HepG2 (cell line): Measurements from ENCODE around the gene RASIP1.

Experiments
- CBFB ChIP-seq: sonication (generic); formaldehyde crosslinking; IDR thresholded peaks from 2 replicates; pipeline ENCODE4 v1.4.0; 2020; ENCODE audit warnings: missing genetic modification reagents
- CTCF ChIP-seq: sonication (generic); formaldehyde crosslinking; IDR thresholded peaks from 2 replicates; pipeline ENCODE4 v1.5.0; 2020; ENCODE audit warnings: mild to moderate bottlenecking, missing genetic modification reagents, moderate library complexity
- NBN ChIP-seq: fragments of 450-650 bp; conservative IDR thresholded peaks from 2 replicates; pipeline ENCODE4 v1.6.1; 2017
- POLR2A ChIP-seq, 2 experiments: IDR thresholded peaks; 2 replicates each; pipeline ENCODE4 v1.6.1; 2011; ENCODE audit warnings: low read depth in 2 of 2, low read length in 2 of 2, mild to moderate bottlenecking in 1 of 2, moderate library complexity in 1 of 2; ENCODE audit not compliant: insufficient read depth in 1 of 2
- RFXANK ChIP-seq: IDR thresholded peaks from 2 replicates; pipeline ENCODE4 v1.6.1; 2016
- SRSF1 ChIP-seq: fragments of 200-400 bp; formaldehyde crosslinking; optimal IDR thresholded peaks from 2 replicates; pipeline ENCODE3; 2017; ENCODE audit warnings: mild to moderate bottlenecking, low read depth, low read length, moderate library complexity
- ZBTB7A ChIP-seq: sonication (generic); formaldehyde crosslinking; IDR thresholded peaks from 2 replicates; pipeline ENCODE4 v1.8.0; 2022; ENCODE audit warnings: mild to moderate bottlenecking, missing genetic modification reagents
- ZHX1 ChIP-seq: sonication (generic); formaldehyde crosslinking; IDR thresholded peaks from 2 replicates; pipeline ENCODE4 v1.8.1; 2022; ENCODE audit warnings: low read depth, mild to moderate bottlenecking, missing genetic modification reagents
- ZUFSP ChIP-seq: sonication (generic); formaldehyde crosslinking; IDR thresholded peaks from 2 replicates; pipeline ENCODE4 v1.9.0; 2021; ENCODE audit warnings: missing genetic modification reagents, mild to moderate bottlenecking, borderline replicate concordance

- TF ChIP-seq ZUFSP (CRISPR knock-in tag), result no peak
- no peak for TF ChIP-seq ZHX1 (CRISPR knock-in tag)
- TF ChIP-seq RFXANK (CRISPR knock-in tag), result no peak
- no peak for TF ChIP-seq NBN
- no peak for TF ChIP-seq POLR2A (IDR thresholded peaks at IDR 0.05; ENCODE audit: insufficient read depth in 1 of 2, low read depth in 2 of 2, low read length in 2 of 2)
- TF ChIP-seq SRSF1, result no peak
- no peak for TF ChIP-seq ZBTB7A (CRISPR knock-in tag)
- no peak for TF ChIP-seq CTCF (CRISPR knock-in tag)
- TF ChIP-seq CBFB (CRISPR knock-in tag), result no peak
Observed at GRCh38 chr19:48687776-48688175, 52.6 kb downstream of the RASIP1 start.
